SJCRH30 (cell line): ENCODE results near the gene OSBPL9. TPM values are rescaled to one million over a fixed set of nuclear protein-coding genes. Genes with fewer than 3 reads are reported as not detected.

Source experiments
- DNase-seq, 2 experiments: peaks; one replicate each; pipeline ENCODE4 v3.0.0-alpha.2; 2015 to 2020
- H3K27ac ChIP-seq: fragments of 250-450 bp; sonication (Bioruptor Pico); 2 replicates; pipeline ENCODE4 v1.5.1; 2020; ENCODE audit warnings: mild to moderate bottlenecking, moderate library complexity
- H3K27me3 ChIP-seq: fragments of 250-450 bp; sonication (Bioruptor Pico); 2 replicates; pipeline ENCODE4 v1.5.1; 2020; ENCODE audit warnings: mild to moderate bottlenecking, moderate library complexity
- H3K36me3 ChIP-seq: fragments of 250-450 bp; sonication (Bioruptor Pico); 2 replicates; pipeline ENCODE4 v1.5.1; 2020; ENCODE audit warnings: mild to moderate bottlenecking, moderate library complexity
- H3K4me1 ChIP-seq: fragments of 250-450 bp; sonication (Bioruptor Pico); 2 replicates; pipeline ENCODE4 v1.5.1; 2020; ENCODE audit warnings: mild to moderate bottlenecking, moderate library complexity
- H3K4me3 ChIP-seq: fragments of 250-450 bp; sonication (Bioruptor Pico); 2 replicates; pipeline ENCODE4 v1.5.1; 2020; ENCODE audit warnings: mild to moderate bottlenecking, moderate library complexity
- H3K9me3 ChIP-seq: fragments of 250-450 bp; sonication (Bioruptor Pico); replicated peaks from 2 replicates; pipeline ENCODE4 v1.5.1; 2020; ENCODE audit warnings: mild to moderate bottlenecking, moderate library complexity
- total RNA-seq: library from RNA; depleted of rRNA; stranded (reverse); fragments of >200 nt; shearing (Covaris generic); gene quantifications from 2 replicates; pipeline ENCODE4 v1.2.3, GENCODE V29; 2014

OSBPL9 gene
- total RNA-seq, 1 experiment from 2014 or later = 147 TPM

DNA sequence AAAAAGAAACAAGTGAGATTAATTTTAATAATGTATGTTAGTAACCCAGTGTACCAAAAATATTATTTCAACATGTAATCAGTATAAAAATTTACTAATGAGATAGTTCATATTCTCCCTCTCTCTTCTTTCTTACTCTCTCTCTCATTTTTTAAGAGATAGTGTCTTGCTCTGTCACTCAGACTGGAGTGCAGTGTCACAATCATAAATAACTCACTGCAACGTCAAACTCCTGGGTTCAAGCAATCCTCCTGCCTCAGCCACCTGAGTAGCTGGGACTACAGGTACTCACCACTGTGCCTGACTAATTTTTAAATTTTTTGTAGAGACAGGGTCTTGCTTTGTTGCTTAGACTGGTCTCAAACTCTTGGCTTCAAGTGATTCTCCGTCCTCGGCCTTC is 137.8 kb downstream of the OSBPL9 start:
- Histone ChIP-seq H3K9me3 (no peaks in the 10 kb centered on the region), H3K36me3 (peaks cover 47% of the 10 kb centered on the region), H3K4me3 (no peak overlapping the region), H3K27ac (no peak overlapping the region), H3K27me3 (no peaks in the 10 kb centered on the region), H3K4me1 (no peaks in the 10 kb centered on the region)
- no peak for DNase-seq

DNA sequence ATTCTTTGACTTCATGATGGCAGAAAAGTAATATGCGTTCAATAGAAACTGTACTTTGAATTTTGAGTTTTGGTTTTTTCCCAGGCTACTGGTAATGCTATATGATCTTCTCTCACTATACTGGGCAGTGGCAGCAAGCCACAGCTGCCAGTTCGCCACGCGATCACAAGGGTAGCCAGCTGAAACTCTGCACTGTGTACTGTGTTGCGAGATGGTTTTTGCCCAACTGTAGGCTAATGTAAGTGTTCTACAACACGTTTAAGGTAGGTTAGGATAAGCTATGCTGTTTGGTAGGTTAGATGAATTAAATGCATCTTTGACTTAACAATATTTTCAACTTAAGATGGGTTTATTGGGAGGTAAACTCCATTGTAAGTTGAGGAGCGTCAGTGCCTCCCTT is 138.5 kb downstream of the OSBPL9 start:
- peaks cover 42% of the 10 kb centered on the region for H3K36me3 ChIP-seq

DNA sequence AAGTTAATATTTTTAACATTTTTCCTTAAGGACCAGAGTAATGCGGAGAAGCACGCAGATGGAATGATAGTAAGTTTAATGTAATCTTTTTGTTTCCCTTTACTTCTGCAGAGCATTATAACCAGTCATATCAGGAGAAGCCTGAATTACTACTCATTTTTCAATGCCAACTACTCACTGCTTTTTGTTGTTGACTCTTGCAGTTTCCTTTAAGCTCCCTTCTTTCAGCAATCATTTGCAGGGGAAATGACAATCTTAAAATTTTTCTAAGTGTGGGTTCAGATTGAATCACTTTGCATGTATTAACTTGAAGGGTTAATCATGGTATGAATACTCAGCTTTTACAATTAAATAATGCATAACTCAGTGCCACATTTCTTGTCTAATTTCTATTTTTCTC is 139.4 kb downstream of the OSBPL9 start:
- Histone ChIP-seq H3K27ac (no peak overlapping the region), H3K4me3 (no peak overlapping the region), H3K36me3 (peaks cover 35% of the 10 kb centered on the region), H3K4me1 (no peaks in the 10 kb centered on the region), H3K9me3 (no peaks in the 10 kb centered on the region), H3K27me3 (no peaks in the 10 kb centered on the region)
- DNase-seq = no peak

More for the DNA sequence above, 138.5 kb downstream of the OSBPL9 start:
- Histone ChIP-seq H3K4me3 (no peak overlapping the region), H3K4me1 (no peaks in the 10 kb centered on the region), H3K27me3 (no peaks in the 10 kb centered on the region), H3K27ac (no peak overlapping the region), H3K9me3 (no peaks in the 10 kb centered on the region)
- DNase-seq = no peak

DNA sequence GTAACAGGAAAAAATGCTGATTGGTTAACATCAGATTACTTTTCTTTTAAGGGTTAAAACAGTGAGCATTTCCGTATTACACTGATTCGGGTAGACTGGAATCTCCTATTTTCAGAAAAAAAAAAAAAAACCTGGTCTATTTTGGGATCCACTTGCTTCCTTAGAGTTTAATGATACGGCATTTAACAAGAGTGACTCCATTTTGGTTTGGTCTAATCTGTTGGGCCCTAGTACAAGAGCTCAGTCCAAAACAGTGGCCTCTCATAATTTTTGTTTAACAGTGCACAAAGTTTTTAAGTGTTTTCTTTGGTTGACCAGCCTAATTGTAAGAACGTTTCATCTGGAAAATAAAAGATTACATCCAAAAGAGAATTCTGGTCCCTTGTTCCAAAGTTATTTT is 141.4 kb downstream of the OSBPL9 start:
- H3K4me1 ChIP-seq = no peaks in the 10 kb centered on the region
- peaks cover 15% of the 10 kb centered on the region for H3K36me3 ChIP-seq
- H3K9me3 ChIP-seq = no peaks in the 10 kb centered on the region
- H3K27ac ChIP-seq = no peak overlapping the region
- no peak overlapping the region for H3K4me3 ChIP-seq
- no peak for DNase-seq
- no peaks in the 10 kb centered on the region for H3K27me3 ChIP-seq

DNA sequence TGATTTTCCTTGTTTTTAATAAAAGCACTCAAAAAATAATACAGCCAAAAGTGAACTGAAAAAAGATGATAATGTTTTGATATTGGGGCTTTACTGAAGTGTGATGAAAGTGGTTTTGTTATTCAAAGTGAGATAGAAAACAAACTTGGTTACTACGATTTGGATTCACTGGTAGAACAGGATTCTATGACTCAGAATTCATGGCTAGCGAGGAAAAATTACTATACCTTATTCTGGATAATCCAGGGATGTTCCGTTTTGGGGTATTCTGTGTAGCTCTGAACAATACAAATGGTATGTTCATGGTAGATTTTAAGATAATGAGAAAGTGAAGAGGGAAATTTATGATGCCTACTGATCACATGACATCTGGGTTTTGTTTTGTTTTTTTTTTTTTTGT is 144.0 kb downstream of the OSBPL9 start:
- no peaks in the 10 kb centered on the region for H3K9me3 ChIP-seq
- H3K4me1 ChIP-seq = no peaks in the 10 kb centered on the region
- H3K27ac ChIP-seq = no peak overlapping the region
- no peaks in the 10 kb centered on the region for H3K27me3 ChIP-seq
- DNase-seq = no peak
- peaks cover 14% of the 10 kb centered on the region for H3K36me3 ChIP-seq
- no peak overlapping the region for H3K4me3 ChIP-seq

DNA sequence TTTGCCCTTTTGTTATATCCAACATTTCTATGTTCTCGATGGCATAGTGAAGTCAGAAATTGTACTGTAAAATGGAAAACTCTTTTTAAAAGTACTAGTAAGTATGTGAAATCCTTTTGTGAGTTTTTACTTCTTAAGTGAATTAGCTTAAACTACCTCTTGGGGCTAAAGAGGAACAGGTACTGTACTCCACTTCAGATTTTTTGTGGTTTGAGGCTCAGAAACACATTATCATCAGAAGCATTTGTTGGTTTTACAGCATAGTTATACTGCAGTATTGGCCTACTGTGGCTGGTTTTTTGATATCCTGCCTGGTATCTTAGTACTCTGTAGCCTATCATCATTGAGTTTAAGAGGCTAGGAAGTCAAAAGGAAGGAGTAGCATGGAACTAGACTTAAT is 144.5 kb downstream of the OSBPL9 start:
- peaks cover 19% of the 10 kb centered on the region for H3K36me3 ChIP-seq
- DNase-seq = no peak
- H3K27me3 ChIP-seq = no peaks in the 10 kb centered on the region
- H3K9me3 ChIP-seq = no peaks in the 10 kb centered on the region
- H3K27ac ChIP-seq = no peak overlapping the region
- no peak overlapping the region for H3K4me3 ChIP-seq
- no peaks in the 10 kb centered on the region for H3K4me1 ChIP-seq

DNA sequence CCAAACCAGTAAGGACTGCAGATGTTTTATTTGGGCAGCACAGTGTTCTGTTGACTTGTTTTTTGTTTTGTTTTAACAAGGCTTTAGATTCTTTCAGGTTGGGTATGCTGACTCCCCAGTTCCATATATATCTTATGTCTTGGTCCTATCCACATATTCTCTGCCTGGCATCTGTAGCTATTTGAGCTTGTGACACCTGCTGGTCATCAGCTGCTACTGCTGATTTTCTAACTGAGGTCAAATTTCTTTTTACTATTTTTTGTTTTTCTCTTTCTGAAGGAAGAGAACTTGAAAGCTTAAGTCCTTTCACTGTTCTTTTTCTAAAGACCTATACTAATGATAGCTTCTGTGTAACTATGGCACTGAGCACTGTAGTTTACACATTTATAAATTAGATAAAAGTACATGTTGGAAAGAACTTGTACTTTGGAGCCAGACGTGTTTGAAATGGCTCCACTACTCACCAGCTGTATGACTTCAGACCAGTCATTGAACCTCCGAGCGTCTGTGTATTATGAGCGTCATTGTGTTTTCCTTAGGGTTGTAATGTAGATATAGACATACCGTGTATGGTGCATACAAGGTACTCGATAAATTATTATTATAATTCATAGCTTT is 152.2 kb downstream of the OSBPL9 start:
- Histone ChIP-seq H3K27me3 (no peaks in the 10 kb centered on the region), H3K27ac (no peak overlapping the region), H3K4me3 (no peak overlapping the region), H3K9me3 (no peaks in the 10 kb centered on the region), H3K4me1 (no peaks in the 10 kb centered on the region), H3K36me3 (peaks cover 46% of the 10 kb centered on the region)
- peak; percentile 27 to 75 for DNase-seq

DNA sequence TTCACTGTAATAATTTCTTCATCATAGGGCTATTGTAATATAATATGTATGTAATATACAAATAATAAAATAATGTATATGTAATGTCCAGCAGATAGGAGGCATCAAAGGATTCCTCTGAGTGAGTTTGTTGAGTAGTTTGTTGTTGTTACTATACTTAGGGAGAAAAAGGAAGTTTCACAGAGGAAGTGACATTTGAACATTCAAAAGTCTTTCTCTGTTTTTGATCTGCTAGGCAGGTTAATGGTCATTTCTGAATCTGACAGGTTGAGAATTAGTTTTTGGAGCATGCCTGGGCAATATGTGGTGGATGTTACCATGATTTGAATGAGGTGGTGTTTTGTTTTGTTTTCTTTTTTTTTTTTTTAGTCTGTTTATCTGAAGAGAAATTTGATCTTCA is 159.5 kb downstream of the OSBPL9 start:
- H3K36me3 ChIP-seq = peaks cover 72% of the 10 kb centered on the region
- H3K4me3 ChIP-seq = no peak overlapping the region
- no peak for DNase-seq

DNA sequence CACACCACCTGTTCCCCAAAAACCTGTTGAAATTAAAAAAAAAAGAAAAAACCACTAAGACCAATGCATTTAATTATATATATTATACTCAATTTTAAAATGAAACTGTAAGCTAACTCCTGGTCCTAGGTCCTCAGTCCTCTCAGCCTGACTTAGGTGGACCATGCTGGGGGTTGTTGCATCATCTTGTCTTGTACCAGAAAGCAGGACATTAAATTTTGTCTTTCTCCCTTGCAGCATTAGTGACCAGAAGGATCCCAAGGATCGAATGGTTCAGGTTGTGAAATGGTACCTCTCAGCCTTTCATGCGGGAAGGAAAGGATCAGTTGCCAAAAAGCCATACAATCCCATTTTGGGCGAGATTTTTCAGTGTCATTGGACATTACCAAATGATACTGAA is 164.0 kb downstream of the OSBPL9 start:
- DNase-seq = no peak
- Histone ChIP-seq H3K27me3 (no peaks in the 10 kb centered on the region), H3K27ac (no peak overlapping the region), H3K4me1 (no peaks in the 10 kb centered on the region), H3K4me3 (no peak overlapping the region), H3K36me3 (peaks cover 79% of the 10 kb centered on the region), H3K9me3 (no peaks in the 10 kb centered on the region)

More for the DNA sequence above, 159.5 kb downstream of the OSBPL9 start:
- Histone ChIP-seq H3K4me1 (no peaks in the 10 kb centered on the region), H3K9me3 (no peaks in the 10 kb centered on the region), H3K27me3 (no peaks in the 10 kb centered on the region), H3K27ac (no peak overlapping the region)

DNA sequence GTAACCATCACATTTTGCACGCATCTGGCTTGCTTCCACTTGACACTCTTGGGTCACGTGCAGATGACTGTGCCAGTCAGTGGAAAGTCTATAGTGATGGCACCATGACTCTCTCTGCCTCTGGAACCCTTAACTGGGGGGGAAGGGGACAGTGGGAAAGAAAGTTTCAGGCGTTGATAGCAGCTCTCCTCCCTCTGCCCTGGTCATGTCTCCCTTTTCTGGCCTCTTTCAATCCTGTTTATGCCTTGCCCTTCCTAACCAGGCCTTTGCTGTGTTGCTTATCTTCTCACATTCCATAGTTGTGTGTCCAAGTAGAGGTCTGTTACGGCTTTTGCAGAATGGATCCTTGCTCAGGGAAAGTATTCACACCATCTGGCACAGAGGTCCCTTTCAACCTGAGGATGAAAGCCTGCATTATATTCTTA is 168.1 kb downstream of the OSBPL9 start:
- H3K27ac ChIP-seq = no peak overlapping the region
- no peaks in the 10 kb centered on the region for H3K4me1 ChIP-seq
- no peak for DNase-seq
- peaks cover 86% of the 10 kb centered on the region for H3K36me3 ChIP-seq
- H3K9me3 ChIP-seq = no peaks in the 10 kb centered on the region
- H3K27me3 ChIP-seq = no peaks in the 10 kb centered on the region
- no peak overlapping the region for H3K4me3 ChIP-seq

DNA sequence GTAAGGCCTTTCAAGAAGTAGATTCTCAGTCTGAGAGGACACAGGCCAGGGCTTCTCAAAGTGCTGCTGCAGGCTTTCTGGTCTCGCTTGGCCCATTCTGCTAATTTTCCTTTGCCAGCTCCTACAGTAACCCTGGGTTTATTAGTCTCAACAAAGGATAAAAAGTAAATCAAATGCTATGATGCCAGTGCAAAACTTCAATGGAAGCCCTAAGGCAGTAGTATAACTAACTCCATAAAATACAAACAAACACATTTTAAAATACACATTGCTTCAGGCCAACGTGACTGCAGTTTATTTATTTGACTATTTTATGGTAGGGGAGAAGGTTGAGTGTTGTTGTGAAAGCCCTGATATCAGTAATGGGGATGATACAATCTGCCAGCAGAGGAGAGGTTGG is 172.0 kb downstream of the OSBPL9 start:
- Histone ChIP-seq H3K9me3 (no peaks in the 10 kb centered on the region), H3K4me3 (no peak overlapping the region), H3K27ac (no peak overlapping the region), H3K27me3 (no peaks in the 10 kb centered on the region), H3K4me1 (no peaks in the 10 kb centered on the region), H3K36me3 (peaks cover 95% of the 10 kb centered on the region)
- DNase-seq = no peak

DNA sequence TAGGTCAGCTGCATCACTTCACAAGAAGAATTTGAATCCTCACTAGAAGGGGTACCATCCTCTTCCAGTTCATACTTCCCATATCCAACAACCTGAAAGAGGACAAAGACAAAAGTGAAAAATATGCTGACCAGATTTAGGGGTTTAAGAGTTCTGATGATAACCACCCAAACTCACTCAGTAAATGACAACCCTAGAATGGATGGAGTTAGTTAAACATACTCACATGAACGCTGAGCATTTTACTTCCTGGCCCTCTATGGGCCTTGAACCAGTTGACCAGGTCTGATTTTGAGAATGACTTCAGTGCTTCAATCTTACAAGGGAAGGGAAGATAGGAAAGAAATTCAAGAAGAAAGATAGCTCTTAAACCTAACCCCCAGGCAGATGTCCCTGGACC is 172.4 kb downstream of the OSBPL9 start:
- Histone ChIP-seq H3K36me3 (peaks cover 97% of the 10 kb centered on the region), H3K27ac (no peak overlapping the region), H3K9me3 (no peaks in the 10 kb centered on the region)

DNA sequence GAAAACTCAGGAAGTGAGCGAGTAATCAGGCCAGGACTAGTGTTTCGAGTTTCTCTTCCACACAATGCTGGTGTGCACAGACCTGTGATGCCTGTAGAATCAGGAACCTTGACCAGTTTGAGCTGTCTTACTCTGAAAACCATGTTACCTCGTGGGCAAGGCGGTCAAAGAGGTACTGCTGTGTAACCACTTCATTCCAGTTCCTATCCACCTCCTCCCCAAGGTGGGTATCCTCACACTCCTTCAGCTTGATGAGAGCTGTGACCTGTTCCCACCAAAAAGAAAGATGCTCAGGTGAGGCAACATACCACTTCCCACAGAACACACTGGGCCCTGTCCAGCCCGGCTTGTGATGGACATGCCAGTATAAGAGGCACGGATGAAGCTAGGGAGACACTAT is 173.5 kb downstream of the OSBPL9 start:
- DNase-seq = no peak
- Histone ChIP-seq H3K4me3 (no peak overlapping the region), H3K36me3 (peaks cover 97% of the 10 kb centered on the region), H3K27ac (no peak overlapping the region), H3K4me1 (no peaks in the 10 kb centered on the region), H3K9me3 (no peaks in the 10 kb centered on the region; the same call in 1 of the 2 replicates), H3K27me3 (no peaks in the 10 kb centered on the region)

More for the DNA sequence above, 172.4 kb downstream of the OSBPL9 start:
- DNase-seq = no peak
- Histone ChIP-seq H3K4me1 (no peaks in the 10 kb centered on the region), H3K27me3 (no peaks in the 10 kb centered on the region), H3K4me3 (no peak overlapping the region)

DNA sequence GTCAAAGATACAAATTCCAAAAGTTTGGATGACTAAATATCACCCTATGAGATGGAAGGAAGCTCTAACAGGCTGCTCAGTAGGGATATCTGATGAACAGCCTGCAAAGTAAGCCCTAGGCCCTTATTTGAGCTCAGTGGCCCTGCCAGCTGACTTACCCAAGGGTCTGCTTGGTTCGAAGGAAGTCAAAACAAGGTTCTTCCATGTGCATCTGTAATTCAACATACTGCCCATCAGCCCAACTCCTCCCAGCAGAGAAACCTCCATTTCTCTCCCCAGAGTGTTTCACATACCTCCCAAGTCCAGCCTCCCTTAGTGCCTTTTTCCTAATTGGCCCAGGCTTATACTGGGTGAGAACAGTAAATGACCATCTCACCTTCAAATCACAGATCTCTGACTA is 175.0 kb downstream of the OSBPL9 start:
- Histone ChIP-seq H3K4me3 (no peak overlapping the region), H3K36me3 (peaks cover 86% of the 10 kb centered on the region), H3K4me1 (no peaks in the 10 kb centered on the region), H3K9me3 (no peaks in the 10 kb centered on the region; the same call in 1 of the 2 replicates), H3K27ac (no peak overlapping the region), H3K27me3 (no peaks in the 10 kb centered on the region)
- DNase-seq = no peak

DNA sequence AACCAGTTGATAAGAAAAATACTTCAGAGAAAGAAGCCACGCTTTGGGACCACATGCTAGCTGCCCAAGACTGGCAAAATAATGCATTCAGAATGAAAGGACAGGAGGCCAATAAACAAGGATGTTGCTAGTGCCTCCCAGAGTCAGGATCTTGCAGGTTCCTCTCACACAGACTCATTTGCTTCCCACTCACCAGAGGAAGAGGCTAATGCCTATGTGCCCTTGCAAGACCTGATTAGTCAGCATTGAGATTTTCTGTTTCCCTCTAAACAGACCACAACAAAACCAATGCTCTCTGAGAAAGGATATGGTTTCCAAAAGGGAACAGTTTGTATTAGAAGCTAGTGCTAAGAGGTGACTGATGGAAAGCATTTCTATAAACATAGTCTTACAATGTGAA is 176.0 kb downstream of the OSBPL9 start:
- Histone ChIP-seq H3K36me3 (peaks cover 80% of the 10 kb centered on the region), H3K4me3 (no peak overlapping the region), H3K4me1 (no peaks in the 10 kb centered on the region), H3K9me3 (no peaks in the 10 kb centered on the region; the same call in 1 of the 2 replicates), H3K27ac (no peak overlapping the region), H3K27me3 (no peaks in the 10 kb centered on the region)
- no peak for DNase-seq

DNA sequence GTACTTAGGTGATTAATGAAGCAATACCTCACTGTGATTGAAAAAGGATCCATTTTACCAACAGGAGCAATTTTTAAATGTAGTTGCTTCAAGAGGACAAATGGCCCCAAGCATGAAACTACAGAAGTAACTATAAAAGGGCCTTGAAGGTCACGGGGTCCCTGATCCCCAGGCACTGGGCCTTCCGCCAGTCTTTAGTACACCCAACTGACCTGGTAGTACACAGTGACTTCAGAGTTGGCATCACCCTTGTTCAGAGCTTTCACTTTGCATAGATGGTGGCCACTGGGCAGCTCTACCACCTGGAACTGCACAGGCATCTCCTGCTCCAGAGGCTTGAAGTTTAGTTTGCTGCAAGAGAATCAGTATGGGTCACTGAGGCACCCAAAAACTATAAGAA is 177.4 kb downstream of the OSBPL9 start:
- no peak for DNase-seq
- Histone ChIP-seq H3K4me3 (no peak overlapping the region), H3K4me1 (no peaks in the 10 kb centered on the region), H3K27ac (no peak overlapping the region), H3K27me3 (no peaks in the 10 kb centered on the region), H3K36me3 (peaks cover 79% of the 10 kb centered on the region), H3K9me3 (no peaks in the 10 kb centered on the region; the same call in 1 of the 2 replicates)
